HG02623 (cell line): ENCODE results near the gene TTN.

Source experiments
- ATAC-seq: cut with Tn5 transposase; IDR thresholded peaks from one replicate; pipeline ENCODE4 v1.9.1; 2021; ENCODE audit warnings: moderate library complexity; ENCODE audit not compliant: unreplicated experiment

Gene TTN

GRCh38 chr2:178807227-178808008, at the start of gene TTN:
TSS of gene TTN (minus strand) at chr2:178807423. CDS start at chr2:178804642, 2,781 bp downstream.
- no peak for ATAC-seq

- no peak for ATAC-seq
Observed at GRCh38 chr2:178855151-178855550, 47.9 kb upstream of the TTN start.

DNA sequence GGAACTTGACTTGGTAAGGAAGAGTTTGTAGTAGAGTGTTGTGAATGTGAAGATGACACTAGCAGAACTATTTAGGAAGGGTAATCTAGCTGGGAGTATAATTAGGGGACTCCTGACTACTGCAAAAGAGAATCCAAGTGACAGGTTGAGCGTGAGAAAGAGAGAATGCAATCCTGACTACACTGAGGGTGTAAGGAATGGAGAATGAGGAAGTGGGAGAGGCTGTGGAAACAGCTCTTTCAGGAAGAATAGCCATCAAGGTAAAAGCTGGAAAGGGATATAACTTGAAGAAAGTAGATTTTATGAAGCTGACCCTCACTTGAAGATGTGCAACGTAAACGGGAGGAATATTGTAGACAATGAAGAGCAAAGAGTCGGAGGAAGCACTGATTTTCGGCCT, 41.1 kb upstream of the TTN start:
- ATAC-seq, result no peak

GRCh38 chr2:178846458-178846802, 39.2 kb upstream of the TTN start:
- no peak for ATAC-seq

- no peak for ATAC-seq
Observed at GRCh38 chr2:178845566-178846457, 38.6 kb upstream of the TTN start.

DNA sequence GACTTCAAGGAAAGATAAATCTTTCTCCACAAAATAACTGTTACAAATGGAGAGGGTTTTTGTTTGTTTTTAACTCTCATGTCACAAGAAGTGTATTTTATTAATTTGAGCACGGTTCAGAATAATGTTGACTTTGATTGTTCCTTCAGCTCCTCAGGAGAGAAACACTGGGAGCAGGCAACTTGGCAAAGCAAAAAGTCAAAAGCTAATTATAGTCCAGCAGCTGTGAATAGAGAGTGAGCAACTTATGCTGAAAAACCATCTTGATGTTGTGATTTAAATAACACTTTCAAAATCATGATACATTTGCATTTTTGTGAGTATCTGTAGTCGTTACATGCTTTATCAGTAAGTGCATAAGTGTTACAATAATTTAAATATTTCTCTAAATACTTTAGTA, 37.5 kb upstream of the TTN start:
- ATAC-seq, result no peak

- ATAC-seq, result no peak
Observed at GRCh38 chr2:178844269-178844668, 37.0 kb upstream of the TTN start.

GRCh38 chr2:178843697-178844096, 36.5 kb upstream of the TTN start:
- no peak for ATAC-seq

DNA sequence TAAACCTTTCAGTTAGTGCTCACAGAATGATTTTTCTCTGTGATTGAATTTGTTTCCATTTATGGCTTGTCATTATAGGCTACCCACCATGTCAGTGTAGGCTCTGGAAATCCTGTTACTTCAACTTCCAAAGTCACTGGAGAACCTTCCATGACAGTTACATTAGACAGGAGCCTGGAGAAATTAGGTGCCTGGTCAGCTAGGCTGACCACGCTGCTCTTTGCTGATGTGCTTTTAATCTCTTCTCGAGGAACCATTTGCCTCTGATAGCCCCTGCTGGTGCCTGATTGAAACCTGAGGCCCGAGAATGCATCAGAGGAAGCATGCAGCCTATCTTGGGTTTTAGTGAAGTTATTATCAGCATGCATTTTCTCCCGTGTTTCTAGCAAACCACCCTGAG, 29.6 kb upstream of the TTN start:
- ATAC-seq, result no peak

- no peak for ATAC-seq
Observed at GRCh38 chr2:178834086-178834485, 26.9 kb upstream of the TTN start.

- no peak for ATAC-seq
Observed at GRCh38 chr2:178833382-178833781, 26.2 kb upstream of the TTN start.

DNA sequence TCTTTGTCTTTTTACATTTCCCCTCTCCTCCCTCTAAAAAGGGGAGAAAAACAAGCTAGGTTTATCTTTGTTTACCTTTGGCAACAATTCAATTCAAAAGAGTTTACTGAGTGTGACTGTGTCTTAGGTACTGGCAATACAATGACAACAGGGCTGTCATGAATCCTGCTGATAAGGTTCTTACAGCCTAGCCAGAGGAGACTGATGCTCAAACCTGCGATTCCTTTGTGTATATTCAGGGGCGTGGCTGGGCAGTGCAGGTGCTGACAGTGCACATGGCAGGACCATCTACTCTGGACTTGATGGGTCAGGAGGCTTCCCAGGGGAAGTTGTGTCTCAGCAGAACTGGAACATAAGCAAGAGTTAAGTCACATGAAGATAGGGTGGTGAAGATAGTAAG, 23.2 kb upstream of the TTN start:
- ATAC-seq, result no peak

DNA sequence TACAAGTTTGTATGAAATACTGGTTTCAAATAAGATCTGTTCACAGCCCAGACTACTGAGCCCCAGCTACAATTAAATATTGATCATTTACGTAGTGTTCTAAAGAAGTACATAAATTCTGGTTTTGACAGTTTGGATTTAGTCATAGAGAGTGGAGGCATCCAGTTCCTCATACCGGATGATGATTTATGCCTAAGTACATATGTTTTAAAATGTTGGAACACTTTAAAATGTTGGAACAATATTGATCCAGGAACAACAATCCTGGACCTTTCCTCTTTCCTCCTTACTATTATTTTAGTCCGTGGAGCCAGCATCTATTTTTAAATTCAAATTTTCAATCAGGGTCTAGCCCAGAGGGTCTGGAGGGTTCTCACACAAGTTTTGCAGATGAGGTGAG, 22.8 kb upstream of the TTN start:
- no peak for ATAC-seq

GRCh38 chr2:178829299-178829960, 22.2 kb upstream of the TTN start:
- ATAC-seq, result no peak

DNA sequence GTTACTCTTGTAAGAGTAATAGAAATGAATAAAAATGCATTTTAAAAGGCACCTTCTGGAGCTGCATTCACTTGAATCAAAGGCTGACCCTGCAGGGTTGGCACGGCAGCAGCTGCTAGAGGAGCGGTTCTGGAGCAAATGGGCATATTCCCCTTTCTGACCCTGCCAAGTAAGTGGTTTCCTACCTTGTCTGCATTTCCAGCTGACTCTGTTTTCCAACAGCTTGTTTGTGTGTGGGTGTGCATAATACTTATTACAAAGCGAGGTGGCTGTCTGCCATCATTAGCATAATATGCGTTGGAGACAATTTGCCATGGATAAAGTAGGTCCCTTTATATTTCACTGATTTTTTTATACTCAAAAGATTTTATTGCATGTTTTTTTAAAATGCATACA, 21.3 kb upstream of the TTN start:
- ATAC-seq, result no peak

DNA sequence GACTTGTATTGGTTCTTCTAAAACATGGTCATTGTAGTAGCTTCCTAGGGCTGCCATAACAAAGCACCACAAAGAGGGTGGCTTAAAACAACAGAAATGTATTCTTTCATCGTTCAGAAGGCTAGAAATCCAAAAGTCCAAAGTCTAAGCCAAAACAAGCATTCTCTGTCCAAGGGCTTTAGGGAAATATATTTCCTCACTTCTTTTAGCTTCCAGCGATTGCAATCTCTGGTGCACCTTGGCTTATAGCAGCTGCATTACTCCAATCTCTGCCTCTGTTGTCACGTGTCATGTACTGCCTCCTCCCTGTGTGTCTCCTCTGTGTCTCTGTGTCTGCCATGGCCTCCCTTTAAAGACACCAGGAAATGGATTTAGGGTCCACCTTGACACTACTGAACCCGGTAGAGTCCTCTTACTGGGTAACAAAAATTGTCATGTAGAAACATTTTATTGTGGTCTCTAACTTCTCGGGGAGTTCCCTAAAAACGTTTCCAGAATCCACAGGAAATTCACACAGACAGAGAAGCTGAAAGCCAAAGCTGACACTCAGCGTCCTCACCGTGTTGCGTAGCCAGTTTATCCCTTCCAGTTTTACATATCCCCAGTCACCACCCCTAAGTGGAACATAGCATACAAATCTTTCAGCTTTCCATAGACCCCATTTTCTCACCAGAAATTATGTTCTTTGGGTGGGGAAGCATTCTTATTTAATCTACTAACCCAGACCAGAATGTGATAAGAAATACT, 20.7 kb upstream of the TTN start:
- no peak for ATAC-seq

- ATAC-seq, result no peak
Observed at GRCh38 chr2:178827111-178827510, 19.9 kb upstream of the TTN start.

DNA sequence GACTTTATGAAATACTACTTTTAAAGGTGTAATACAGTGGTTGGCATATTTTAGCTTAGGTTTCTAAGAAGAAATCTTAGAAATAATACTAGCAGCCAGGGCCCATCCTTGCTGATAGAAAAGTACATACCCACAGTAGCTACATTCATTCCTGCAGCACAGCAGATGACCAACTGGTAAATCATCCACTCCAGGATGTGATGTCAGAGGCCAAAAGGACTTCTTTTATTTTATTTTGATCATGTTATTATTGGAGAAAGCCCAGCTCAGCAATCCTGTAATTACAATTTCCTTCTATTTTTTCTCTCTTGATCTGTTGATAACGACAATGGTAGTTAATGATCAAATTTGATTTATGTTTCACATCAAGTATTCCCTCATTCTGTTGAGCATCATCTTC, 18.0 kb upstream of the TTN start:
- ATAC-seq, result no peak

DNA sequence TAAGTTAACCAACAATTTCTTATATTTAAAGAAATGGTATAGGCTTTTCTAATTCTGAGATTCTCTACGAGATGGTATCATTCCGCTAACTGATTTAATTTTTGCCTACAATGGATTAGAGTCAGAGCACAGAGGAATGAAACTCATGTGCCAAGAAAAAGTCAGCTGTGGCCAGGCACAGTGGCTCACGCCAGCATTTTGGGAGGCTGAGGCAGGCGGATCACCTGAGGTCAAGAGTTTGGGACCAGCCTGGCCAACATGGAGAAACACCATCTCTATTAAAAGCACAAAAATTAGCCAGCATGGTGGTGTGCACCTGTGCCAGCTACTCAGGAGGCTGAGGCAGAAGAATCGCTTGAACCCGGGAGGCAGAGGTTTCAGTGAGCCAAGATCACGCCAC, 17.0 kb upstream of the TTN start:
- ATAC-seq, result no peak

GRCh38 chr2:178819992-178820391, 12.8 kb upstream of the TTN start:
- ATAC-seq, result peak; percentile 92
